Measurements from ENCODE around the gene GRB10.

GRCh38 chr7:50749896-50750295, 32.8 kb downstream of the GRB10 start:
- TF ChIP-seq CTCF (IDR thresholded peaks at IDR 0.05) (no peak), POLR2A (IDR thresholded peaks at IDR 0.05) (no peak), POLR2AphosphoS5 (IDR thresholded peaks at IDR 0.05) (no peak)

All from breast epithelium (tissue), 3 donors.